ENCODE data around the gene MLEC.

- TF ChIP-seq CTCF (IDR thresholded peaks at IDR 0.05; ENCODE audit: low read length) (no peak), EZH2 (IDR thresholded peaks at IDR 0.05; ENCODE audit: borderline replicate concordance, low read length) (no peak)
Measured at GRCh38 chr12:120662879-120663278, 24.1 kb upstream of the MLEC start.

Measured in OCI-LY1 (cell line).